ENCODE results near the gene SULF2.

SULF2 gene

DNA sequence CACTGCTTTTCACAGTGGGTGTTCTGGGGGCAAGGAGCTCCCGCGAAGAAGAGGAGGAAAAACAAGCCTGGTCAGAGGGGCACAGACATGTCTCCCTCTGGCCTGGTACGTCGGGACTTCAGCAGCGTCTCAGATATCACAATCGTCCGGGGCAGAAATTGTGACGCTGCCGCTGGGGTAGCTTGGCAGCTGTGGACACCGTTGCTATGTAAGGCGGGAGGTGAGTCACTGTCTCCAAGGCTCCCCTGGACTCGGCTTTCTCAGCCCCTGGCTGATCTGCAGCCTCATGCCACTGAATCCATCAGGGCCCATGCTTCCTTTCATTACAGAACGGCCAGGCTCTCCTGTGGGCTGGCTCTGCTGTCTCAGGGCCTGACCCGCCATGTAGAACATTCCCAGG lies 98.7 kb downstream of the SULF2 start:
- Histone ChIP-seq H3K4me1 (ENCODE audit: low read depth, poor library complexity, severe bottlenecking) (no peaks in the 10 kb centered on the region), H3K36me3 (ENCODE audit: insufficient read depth) (no peaks in the 10 kb centered on the region), H3K27ac (no peak overlapping the region), H3K9ac (no peak overlapping the region), H4K20me1 (ENCODE audit: insufficient read depth) (no peaks in the 10 kb centered on the region), H2AFZ (ENCODE audit: low read depth) (no peak overlapping the region), H3K4me2 (no peak overlapping the region), H3K4me3 (IDR thresholded peaks at IDR 0.05; ENCODE audit: insufficient read depth, low read depth, low read length) (no peak overlapping the region), H3K79me2 (ENCODE audit: insufficient read depth, low read depth) (no peaks in the 10 kb centered on the region), H3K27me3 (ENCODE audit: insufficient read depth, low read depth) (peaks cover 68% of the 10 kb centered on the region)
- no peak for TF ChIP-seq CTCF (conservative IDR thresholded peaks at IDR 0.05; ENCODE audit: low read depth, low read length)

DNA sequence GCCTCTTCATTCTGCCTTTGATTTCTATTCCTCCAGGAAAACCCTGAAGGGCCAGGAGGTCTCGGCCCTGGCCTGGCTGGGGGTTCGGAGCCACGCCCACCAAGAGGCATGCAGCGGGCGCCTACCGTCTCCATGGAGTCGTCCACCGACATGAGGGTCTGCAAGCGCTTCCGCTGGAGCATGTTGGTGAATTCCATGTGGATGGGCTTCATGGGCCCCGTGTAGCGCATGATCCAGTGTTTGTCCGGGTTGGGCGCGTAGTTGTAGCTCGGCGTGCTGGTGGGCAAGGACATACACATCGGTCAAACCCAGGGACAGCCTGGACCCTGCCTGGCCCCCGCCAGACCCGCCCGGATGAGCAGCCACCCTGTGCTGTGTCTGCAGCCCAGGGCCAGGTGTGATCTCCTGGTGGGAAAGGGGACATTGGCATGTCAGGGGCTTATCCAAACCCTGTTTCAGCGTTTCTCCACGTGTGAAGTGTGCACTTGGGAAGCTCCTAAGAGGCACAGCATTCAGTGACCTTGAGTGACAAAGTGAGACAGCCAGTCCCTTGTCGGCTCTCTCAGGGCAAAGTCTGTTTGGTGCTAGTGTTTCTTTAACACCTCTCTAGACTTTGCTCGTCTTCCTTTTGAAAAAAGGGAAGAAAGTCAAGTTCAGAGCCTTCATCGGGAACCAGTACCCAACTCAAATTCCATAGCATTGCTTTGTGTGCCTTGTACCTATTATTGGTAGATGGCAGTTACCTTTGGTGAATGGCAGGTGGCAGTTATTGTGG lies 100.8 kb downstream of the SULF2 start:
- Histone ChIP-seq H3K79me2 (ENCODE audit: insufficient read depth, low read depth) (no peaks in the 10 kb centered on the region), H3K9ac (no peak overlapping the region), H3K27me3 (ENCODE audit: insufficient read depth, low read depth) (peaks cover 78% of the 10 kb centered on the region), H2AFZ (ENCODE audit: low read depth) (no peak overlapping the region), H4K20me1 (ENCODE audit: insufficient read depth) (no peaks in the 10 kb centered on the region), H3K36me3 (ENCODE audit: insufficient read depth) (no peaks in the 10 kb centered on the region), H3K4me1 (ENCODE audit: low read depth, poor library complexity, severe bottlenecking) (no peaks in the 10 kb centered on the region), H3K4me2 (no peak overlapping the region), H3K27ac (no peak overlapping the region), H3K4me3 (IDR thresholded peaks at IDR 0.05; ENCODE audit: insufficient read depth, low read depth, low read length) (no peak overlapping the region)
- TF ChIP-seq CTCF (conservative IDR thresholded peaks at IDR 0.05; ENCODE audit: low read depth, low read length): no peak

DNA sequence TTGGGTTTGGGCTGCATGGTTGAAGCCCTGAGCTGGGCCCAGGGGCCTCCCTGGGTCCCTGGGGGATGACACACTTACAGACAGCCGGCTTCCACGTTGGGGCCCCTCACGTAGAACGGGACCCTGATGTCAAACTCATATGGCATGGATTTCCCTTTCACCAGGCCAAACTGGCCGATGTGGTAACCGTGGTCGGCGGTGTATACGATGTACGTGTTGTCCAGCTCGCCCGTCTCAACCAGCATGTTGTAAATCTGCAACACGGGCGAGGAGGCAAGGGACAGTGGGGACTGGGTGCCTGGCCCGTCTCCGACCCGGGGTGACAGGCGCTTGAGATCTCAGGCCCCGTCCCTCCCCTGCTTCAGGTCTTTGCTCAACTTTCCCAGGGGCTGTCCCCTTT lies 102.4 kb downstream of the SULF2 start:
- Histone ChIP-seq H3K36me3 (ENCODE audit: insufficient read depth) (no peaks in the 10 kb centered on the region), H3K4me2 (no peak overlapping the region), H3K4me1 (ENCODE audit: low read depth, poor library complexity, severe bottlenecking) (no peaks in the 10 kb centered on the region), H3K27ac (no peak overlapping the region), H3K79me2 (ENCODE audit: insufficient read depth, low read depth) (no peaks in the 10 kb centered on the region), H3K27me3 (ENCODE audit: insufficient read depth, low read depth) (peaks cover 79% of the 10 kb centered on the region), H2AFZ (ENCODE audit: low read depth) (no peak overlapping the region), H3K4me3 (IDR thresholded peaks at IDR 0.05; ENCODE audit: insufficient read depth, low read depth, low read length) (no peak overlapping the region), H3K9ac (no peak overlapping the region), H4K20me1 (ENCODE audit: insufficient read depth) (no peaks in the 10 kb centered on the region)
- TF ChIP-seq CTCF (conservative IDR thresholded peaks at IDR 0.05; ENCODE audit: low read depth, low read length): no peak

DNA sequence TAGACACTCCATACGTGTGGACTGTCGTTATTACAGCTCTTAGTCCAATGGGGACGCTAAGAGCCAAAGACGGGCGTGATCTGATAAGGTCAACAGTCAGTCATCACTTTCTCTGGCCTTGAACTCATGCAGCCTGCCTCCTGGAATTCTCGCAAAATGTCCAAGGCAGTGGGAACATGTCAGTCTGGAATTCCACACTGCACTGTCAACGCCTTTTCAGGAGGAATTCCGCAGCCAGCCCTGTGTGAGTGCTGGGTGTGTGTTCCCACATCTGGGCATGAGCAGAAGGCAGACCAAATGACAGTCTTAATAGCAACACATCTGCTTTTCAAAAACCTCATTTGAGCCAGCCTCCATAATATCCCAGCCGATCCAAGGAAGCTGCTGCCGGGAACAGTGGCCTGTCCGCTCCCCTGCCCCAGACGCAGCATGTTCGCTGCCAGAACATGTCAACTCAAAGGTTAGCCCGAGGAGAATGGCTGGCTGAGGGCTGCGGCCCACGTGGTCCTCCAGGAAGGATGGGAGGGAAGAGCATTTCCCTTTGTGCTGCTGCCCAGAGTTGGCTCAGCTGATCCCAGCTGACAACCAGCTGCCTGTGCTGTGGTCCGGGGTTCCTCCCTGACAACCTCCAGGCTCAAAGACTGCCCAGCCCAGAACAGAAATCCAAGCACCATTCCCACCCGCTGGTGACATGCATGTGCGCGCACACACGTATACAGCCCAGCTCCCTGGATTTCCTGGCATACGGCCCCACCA lies 103.1 kb downstream of the SULF2 start:
- H3K27ac ChIP-seq: no peak overlapping the region
- no peaks in the 10 kb centered on the region for H3K36me3 ChIP-seq (ENCODE audit: insufficient read depth)
- H3K4me3 ChIP-seq (IDR thresholded peaks at IDR 0.05; ENCODE audit: insufficient read depth, low read depth, low read length): no peak overlapping the region
- no peaks in the 10 kb centered on the region for H3K4me1 ChIP-seq (ENCODE audit: low read depth, poor library complexity, severe bottlenecking)
- no peak overlapping the region for H2AFZ ChIP-seq (ENCODE audit: low read depth)
- no peak overlapping the region for H3K4me2 ChIP-seq
- H3K79me2 ChIP-seq (ENCODE audit: insufficient read depth, low read depth): no peaks in the 10 kb centered on the region
- no peaks in the 10 kb centered on the region for H4K20me1 ChIP-seq (ENCODE audit: insufficient read depth)
- TF ChIP-seq CTCF (conservative IDR thresholded peaks at IDR 0.05; ENCODE audit: low read depth, low read length): no peak
- H3K27me3 ChIP-seq (ENCODE audit: insufficient read depth, low read depth): peaks cover 74% of the 10 kb centered on the region
- H3K9ac ChIP-seq: no peak overlapping the region

All from KMS-11 (cell line).